C4-2B (cell line): Measurements from ENCODE around the gene TNFSF13.

Experiments used
- H3K27ac ChIP-seq: fragments of 450-650 bp; 2 replicates; pipeline ENCODE4 v1.5.1; 2017
- ZFX ChIP-seq: fragments of 450-650 bp; IDR thresholded peaks from 2 replicates; pipeline ENCODE4 v1.6.1; 2017
- TF ChIP-seq, protein P1 (sequence below): fragments of 450-650 bp; conservative IDR thresholded peaks from 2 replicates; pipeline ENCODE4 v1.5.1; 2017; ENCODE audit warnings: mild to moderate bottlenecking

The TNFSF13 gene

GRCh38 chr17:7541074-7541621 lies 17.4 kb upstream of the TNFSF13 start:
- TF ChIP-seq, protein P1, sequence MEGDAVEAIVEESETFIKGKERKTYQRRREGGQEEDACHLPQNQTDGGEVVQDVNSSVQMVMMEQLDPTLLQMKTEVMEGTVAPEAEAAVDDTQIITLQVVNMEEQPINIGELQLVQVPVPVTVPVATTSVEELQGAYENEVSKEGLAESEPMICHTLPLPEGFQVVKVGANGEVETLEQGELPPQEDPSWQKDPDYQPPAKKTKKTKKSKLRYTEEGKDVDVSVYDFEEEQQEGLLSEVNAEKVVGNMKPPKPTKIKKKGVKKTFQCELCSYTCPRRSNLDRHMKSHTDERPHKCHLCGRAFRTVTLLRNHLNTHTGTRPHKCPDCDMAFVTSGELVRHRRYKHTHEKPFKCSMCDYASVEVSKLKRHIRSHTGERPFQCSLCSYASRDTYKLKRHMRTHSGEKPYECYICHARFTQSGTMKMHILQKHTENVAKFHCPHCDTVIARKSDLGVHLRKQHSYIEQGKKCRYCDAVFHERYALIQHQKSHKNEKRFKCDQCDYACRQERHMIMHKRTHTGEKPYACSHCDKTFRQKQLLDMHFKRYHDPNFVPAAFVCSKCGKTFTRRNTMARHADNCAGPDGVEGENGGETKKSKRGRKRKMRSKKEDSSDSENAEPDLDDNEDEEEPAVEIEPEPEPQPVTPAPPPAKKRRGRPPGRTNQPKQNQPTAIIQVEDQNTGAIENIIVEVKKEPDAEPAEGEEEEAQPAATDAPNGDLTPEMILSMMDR, result no peak
- TF ChIP-seq ZFX, result no peak
- no peak overlapping the region for H3K27ac ChIP-seq

DNA sequence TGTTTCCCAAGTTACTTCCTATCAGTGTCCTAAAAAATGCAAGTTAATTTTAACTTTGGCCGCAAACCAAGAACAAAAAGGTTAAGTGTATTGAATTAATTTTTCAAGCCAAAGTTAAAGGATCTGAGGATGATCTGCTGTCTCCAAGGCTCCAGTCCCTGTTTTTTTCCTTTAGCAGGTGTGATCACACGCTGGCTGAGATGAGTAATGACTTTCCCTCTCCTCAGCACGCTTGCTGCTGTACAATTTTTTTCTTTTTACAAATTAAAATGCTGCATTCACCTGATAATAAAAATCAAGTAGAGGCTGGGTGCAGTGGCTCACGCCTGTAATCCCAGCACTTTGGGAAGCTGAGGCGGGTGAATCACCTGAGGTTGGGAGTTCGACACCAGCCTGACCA lies 13.6 kb upstream of the TNFSF13 start:
- TF ChIP-seq, protein P1, result no peak
- no peak for TF ChIP-seq ZFX
- H3K27ac ChIP-seq, result no peak overlapping the region

DNA sequence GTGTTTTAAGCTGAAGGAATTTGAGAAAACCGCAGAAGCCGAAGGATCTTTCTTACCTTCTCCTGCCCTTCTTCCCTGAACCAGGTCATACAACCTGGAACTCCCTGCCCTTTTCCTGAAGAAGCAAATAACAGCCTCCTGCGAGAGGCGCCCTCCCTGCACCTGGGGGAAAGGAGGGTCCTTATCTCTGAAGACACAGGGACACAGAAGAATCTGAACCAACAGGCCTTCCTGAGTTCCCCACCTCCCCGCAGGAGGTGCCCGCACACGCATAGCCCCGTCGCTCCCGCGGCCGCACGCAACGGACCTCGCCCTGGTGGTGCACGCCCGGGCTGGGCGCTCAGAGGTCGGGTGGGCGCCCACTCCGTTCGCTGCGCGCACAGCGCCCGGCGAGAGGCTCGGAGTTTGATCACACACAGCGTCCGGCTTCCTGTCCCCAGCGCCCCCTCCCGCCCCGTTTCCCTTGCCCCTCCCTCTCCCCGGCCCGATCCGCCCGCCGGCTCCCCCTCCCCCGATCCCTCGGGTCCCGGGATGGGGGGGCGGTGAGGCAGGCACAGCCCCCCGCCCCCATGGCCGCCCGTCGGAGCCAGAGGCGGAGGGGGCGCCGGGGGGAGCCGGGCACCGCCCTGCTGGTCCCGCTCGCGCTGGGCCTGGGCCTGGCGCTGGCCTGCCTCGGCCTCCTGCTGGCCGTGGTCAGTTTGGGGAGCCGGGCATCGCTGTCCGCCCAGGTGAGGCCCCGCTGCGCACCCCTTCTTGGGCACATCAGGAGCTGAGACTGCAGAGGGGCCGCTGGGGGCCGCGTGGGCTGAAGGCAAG lies 9.8 kb upstream of the TNFSF13 start, which contains the start of gene TNFSF12:
Gene TNFSF12, plus strand, starts transcription at position 474 of the 816 bp plus-strand sequence. Its CDS starts 96 bp downstream, at position 570.
- no peak within 1 kb of the TSS for H3K27ac ChIP-seq
- no peak for TF ChIP-seq ZFX

DNA sequence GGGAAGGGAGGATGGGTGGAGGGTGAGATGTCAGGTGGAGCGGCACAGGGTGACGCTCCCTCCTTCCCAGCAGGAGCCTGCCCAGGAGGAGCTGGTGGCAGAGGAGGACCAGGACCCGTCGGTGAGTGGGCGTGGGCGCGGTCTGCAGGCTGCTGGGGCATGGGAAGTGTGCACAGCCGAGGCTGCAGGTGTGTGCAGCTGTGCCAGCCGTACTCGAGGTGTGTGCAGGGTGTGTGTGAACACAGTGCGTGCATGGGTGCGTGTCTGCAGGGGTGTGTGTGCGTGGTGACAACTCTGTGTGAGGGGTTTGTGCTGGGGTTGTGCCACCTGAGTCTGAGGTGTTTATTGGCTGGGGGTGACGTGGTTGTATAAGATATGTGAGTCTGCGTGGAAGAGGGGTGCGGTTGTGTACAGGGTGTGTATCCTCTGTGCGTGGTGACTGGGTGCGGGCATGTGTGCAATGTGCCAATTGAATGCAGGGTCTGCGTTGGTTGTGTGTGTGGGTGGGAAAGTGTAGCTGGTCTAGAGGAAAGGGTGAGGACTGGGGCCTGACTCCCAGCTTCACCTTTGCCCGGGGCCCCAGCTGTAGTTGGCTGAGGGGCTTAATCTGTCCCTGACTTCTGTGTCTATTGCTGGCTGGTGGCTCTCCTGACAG lies 9.0 kb upstream of the TNFSF13 start:
- H3K27ac ChIP-seq, result no peak overlapping the region
- TF ChIP-seq, protein P1, result no peak
- no peak for TF ChIP-seq ZFX

- no peak overlapping the region for H3K27ac ChIP-seq
- TF ChIP-seq ZFX, result no peak
- TF ChIP-seq, protein P1, result no peak
Observed at GRCh38 chr17:7550344-7550743, 8.2 kb upstream of the TNFSF13 start.

GRCh38 chr17:7551396-7551795 lies 7.2 kb upstream of the TNFSF13 start:
- H3K27ac ChIP-seq, result no peak overlapping the region
- no peak for TF ChIP-seq ZFX

GRCh38 chr17:7552621-7553051 lies 5.9 kb upstream of the TNFSF13 start:
- no peak overlapping the region for H3K27ac ChIP-seq
- TF ChIP-seq, protein P1, result no peak
- TF ChIP-seq ZFX, result no peak

GRCh38 chr17:7553356-7553755 lies 5.2 kb upstream of the TNFSF13 start:
- no peak overlapping the region for H3K27ac ChIP-seq
- no peak for TF ChIP-seq ZFX
- TF ChIP-seq, protein P1, result no peak
